C4-2B (cell line): ENCODE measurements around the gene NF2.
"Not testable (repeated sequence)": the region's sequence is repeated elsewhere in the genome, so short reads cannot be mapped to it uniquely, and the experiment has no call there.

Experiments used
- CTCF ChIP-seq: fragments of 450-650 bp; conservative IDR thresholded peaks from 2 replicates; pipeline ENCODE4 v1.5.1; 2017; ENCODE audit warnings: mild to moderate bottlenecking
- ZFX ChIP-seq: fragments of 450-650 bp; IDR thresholded peaks from 2 replicates; pipeline ENCODE4 v1.6.1; 2017

GRCh38 chr22:29566513-29566912 lies 36.9 kb upstream of the NF2 start:
- not testable (repeated sequence) for TF ChIP-seq CTCF, ZFX
